Measurements from ENCODE around the gene CHIA.

DNA sequence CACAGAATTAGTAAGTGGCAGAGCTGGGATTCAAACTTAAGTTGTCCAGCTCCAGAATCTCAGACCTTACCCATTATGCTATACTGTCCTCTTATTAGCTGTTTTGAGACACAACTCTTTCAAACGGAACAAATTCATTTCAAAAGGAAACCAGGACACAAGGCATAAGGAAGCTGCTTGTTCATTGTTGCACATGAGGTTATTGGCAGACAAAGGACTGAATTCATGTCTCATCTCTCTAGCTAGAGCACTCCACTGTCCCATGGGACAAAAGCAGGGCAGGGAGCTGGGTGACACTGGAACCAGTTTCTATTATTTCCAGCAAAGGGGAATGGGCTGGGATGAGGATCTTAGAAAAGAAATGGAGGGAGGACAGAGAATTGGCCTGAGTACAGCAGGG is 36.8 kb upstream of the CHIA start:
- TF ChIP-seq, protein P1, sequence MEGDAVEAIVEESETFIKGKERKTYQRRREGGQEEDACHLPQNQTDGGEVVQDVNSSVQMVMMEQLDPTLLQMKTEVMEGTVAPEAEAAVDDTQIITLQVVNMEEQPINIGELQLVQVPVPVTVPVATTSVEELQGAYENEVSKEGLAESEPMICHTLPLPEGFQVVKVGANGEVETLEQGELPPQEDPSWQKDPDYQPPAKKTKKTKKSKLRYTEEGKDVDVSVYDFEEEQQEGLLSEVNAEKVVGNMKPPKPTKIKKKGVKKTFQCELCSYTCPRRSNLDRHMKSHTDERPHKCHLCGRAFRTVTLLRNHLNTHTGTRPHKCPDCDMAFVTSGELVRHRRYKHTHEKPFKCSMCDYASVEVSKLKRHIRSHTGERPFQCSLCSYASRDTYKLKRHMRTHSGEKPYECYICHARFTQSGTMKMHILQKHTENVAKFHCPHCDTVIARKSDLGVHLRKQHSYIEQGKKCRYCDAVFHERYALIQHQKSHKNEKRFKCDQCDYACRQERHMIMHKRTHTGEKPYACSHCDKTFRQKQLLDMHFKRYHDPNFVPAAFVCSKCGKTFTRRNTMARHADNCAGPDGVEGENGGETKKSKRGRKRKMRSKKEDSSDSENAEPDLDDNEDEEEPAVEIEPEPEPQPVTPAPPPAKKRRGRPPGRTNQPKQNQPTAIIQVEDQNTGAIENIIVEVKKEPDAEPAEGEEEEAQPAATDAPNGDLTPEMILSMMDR (IDR thresholded peaks at IDR 0.05): no peak
- TF ChIP-seq POLR2AphosphoS5 (IDR thresholded peaks at IDR 0.05): no peak
